ENCODE results near the gene CHRNB4. TPM values are rescaled to one million over a fixed set of nuclear protein-coding genes. Genes with fewer than 3 reads are reported as not detected.

The CHRNB4 gene
- polyA plus RNA-seq, 2 of the 4 experiments (the other 2 are of a cell fraction): 0.53 to 3.2 TPM

DNA sequence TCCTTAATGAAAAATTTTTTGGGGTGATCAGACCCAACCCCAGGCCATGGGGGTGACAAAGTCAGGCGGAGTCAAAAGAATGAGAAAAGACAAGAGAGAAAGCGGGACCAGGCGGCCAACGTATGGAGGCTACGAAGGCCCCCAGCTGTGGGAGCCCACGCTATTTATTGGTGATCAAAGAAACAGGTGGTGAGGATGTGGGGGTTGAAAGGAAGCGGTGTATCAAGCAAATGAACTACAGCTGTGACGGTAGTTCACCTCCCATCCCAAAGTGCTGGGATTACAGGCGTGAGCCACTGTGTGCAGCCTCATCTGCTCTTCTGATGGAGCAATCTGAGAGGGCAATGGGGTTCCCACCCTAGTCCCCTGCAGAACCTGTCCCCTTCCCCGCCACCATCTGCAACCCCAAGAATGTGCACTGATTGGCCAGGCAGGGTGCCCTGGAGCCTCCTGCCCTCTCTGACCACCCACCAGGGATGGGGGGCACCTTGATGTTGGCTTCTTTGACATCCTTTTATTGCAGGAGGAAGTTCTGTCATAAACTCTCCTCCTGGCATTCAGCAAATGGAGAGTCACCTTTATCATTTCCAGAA is 19.1 kb downstream of the CHRNB4 start:
- FAIRE-seq: no peak
- POLR2A ChIA-PET: no interaction called here
- H3K27ac ChIP-seq: no peak overlapping the region

DNA sequence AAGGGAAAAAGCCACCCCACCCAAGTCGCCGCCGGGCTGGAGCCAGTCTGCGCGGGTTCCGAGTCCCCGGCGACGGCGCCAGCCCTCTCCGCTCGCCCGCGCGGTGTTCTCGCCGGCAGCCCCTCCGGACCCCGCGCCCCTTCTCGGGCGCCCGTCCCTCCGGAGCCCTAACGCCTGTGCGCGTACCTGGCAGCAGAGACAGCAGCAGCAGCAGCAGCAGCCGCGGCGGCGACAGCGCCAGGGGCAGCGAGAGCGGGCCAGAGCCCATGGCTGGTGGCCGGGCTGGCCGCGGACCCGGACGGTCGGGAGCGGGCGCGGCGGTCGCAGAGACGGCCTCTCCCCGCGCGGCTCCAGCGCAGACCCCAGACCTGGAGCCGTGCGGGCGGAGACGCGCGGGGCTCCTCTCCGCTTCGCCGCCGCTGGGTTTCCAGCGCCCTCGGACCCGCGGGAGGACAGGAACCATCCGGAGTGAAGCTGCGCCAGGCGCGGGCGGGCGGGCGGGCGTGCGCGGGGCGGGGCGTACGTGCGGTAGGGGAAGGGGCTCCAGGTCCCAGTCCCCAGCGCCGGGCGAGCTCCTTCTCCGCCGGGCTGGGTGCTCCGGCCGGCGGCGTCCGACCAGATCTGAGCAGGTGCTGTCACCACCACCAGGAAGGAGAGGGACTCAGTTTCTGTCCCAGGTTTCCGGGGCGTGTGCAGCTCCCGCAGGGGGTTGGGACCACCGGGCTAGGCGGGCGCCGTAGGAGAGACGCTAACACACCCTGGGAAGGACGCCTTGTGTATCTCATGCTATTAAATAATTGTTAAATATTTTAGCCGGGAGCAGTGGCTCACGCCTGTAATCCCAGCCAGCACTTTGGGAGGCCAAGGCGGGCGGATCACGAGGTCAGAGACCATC is 20.2 kb downstream of the CHRNB4 start, which contains the start of gene CHRNA3:
TSS of gene CHRNA3 (minus strand) at position 470 of the 895 bp plus-strand sequence. CDS start at position 268, 202 bp downstream.
- POLR2A ChIA-PET: interaction anchor here (1.3 kb wide), 1 partner anchor 120 kb away, joined by 4 read pairs; no protein-coding TSS in a partner anchor
- CTCF ChIA-PET: interaction anchor here (0.8 to 19.2 kb wide), 10 partner anchors 15 to 406 kb away, joined by 3 to 256 read pairs (median 5); partner anchors contain the start of gene CHRNB4
- DNase-seq (ENCODE audit: low read depth in 1 of 2, low spot score in 1 of 2): no peak
- peak within 1 kb of the TSS; percentile 51 for H3K4me3 ChIP-seq
- FAIRE-seq: no peak
- peaks cover 14% of the 10 kb centered on the region; the same call in 2 of the 3 replicates for H3K4me1 ChIP-seq
- WGBS (ENCODE audit: missing lambda C conversion rate): 16% methylated on average over 23 of the region's 102 CpGs
- ATAC-seq: peak; percentile 27 to 50; a peak in 5 of 6 replicates
- H3K4me2 ChIP-seq: peak within 1 kb of the TSS; percentile 99
- no peaks in the 10 kb centered on the region for H3K9me3 ChIP-seq
- no peak for TF ChIP-seq BHLHE40 (IDR thresholded peaks at IDR 0.05; ENCODE audit: low read depth, low read length)
- TF ChIP-seq JUN (IDR thresholded peaks at IDR 0.05): 0 out of 5 replicates have a peak, but pooled peaks of 1 of the 2 experiments have one; percentile 16
- H3K27ac ChIP-seq: peak within 1 kb of the TSS in 1 of 2 experiments; percentile 57; a peak in 3 of 6 replicates

More for the DNA sequence above, 19.1 kb downstream of the CHRNB4 start:
- WGBS (ENCODE audit: missing lambda C conversion rate): 86% methylated on average over 10 of the region's 10 CpGs
- no peak overlapping the region for H3K4me3 ChIP-seq
- no peak for TF ChIP-seq NFE2L2 (conservative IDR thresholded peaks at IDR 0.05; ENCODE audit: low read length)
- ATAC-seq (no peak), DNase-seq (ENCODE audit: low read depth in 1 of 2, low spot score in 1 of 2) (no peak)
- no peak overlapping the region for H3K4me2 ChIP-seq
- peaks cover 14% of the 10 kb centered on the region; the same call in 2 of the 3 replicates for H3K4me1 ChIP-seq
- CTCF ChIA-PET: interaction anchor here (1.6 to 19.2 kb wide), 4 partner anchors 14 to 129 kb away, joined by 10 to 256 read pairs (median 126); partner anchors contain the start of gene CHRNB4
- no peaks in the 10 kb centered on the region for H3K9me3 ChIP-seq

DNA sequence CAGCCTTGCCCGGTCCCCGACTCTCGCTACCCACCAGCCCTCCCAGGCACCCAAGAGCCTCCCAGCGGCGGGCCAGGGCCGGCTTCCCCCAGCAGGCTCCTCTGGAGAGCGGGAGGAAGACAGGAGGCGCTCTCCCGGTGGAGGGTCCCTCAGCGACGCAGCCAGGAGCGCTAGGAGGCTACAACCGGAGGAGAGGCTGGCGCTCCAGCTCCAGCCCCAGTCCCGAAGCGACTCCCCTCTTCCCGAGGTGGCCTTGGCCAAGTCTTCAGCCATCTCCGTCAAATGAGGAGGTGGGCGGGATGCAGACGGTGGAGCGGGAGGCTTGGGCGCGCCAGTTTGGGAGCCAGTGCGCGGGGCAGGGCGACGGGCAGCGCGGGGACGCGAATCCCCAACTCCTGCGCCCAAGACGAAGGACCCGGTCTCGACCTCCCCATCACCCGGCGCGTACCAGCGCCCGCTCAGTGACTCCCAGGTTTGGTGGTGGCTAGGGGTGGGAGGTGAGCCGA is 20.9 kb downstream of the CHRNB4 start:
- ATAC-seq (peak; percentile 63 to 87), FAIRE-seq (no peak), DNase-seq (ENCODE audit: low read depth in 1 of 2, low spot score in 1 of 2) (peak; percentile 69 to 70)
- Histone ChIP-seq H3K4me2 (peak overlapping the region; percentile 99), H3K4me3 (peak overlapping the region; percentile 51), H3K27ac (peak overlapping the region in 1 of 2 experiments; percentile 57; a peak in 3 of 6 replicates), H3K4me1 (peaks cover 14% of the 10 kb centered on the region; the same call in 2 of the 3 replicates), H3K9me3 (no peaks in the 10 kb centered on the region)
- ChIA-PET CTCF (interaction anchor here (0.8 to 19.2 kb wide), 16 partner anchors 14 to 407 kb away, joined by 3 to 256 read pairs (median 7); partner anchors contain the start of gene CHRNB4), POLR2A (interaction anchor here (1.3 kb wide), 1 partner anchor 120 kb away, joined by 4 read pairs; no protein-coding TSS in a partner anchor)
- 15% methylated on average over 19 of the region's 41 CpGs for WGBS (ENCODE audit: missing lambda C conversion rate)
- TF ChIP-seq CBX2 (IDR thresholded peaks at IDR 0.05; ENCODE audit: borderline replicate concordance, low read depth) (no peak), ESRRA (IDR thresholded peaks at IDR 0.05; ENCODE audit: borderline replicate concordance, low read length) (no peak), RNF2 (IDR thresholded peaks at IDR 0.05; ENCODE audit: borderline replicate concordance, low read depth) (0 out of 2 replicates have a peak, but pooled peaks have one; percentile 32), TP53 (CRISPR knock-in tag; IDR thresholded peaks at IDR 0.05) (no peak), SMC3 (IDR thresholded peaks at IDR 0.05) (0 out of 3 replicates have a peak, but pooled peaks have one; percentile 9), NFE2L2 (conservative IDR thresholded peaks at IDR 0.05; ENCODE audit: low read length) (no peak), HDAC2 (IDR thresholded peaks at IDR 0.05) (peak; percentile 59; the same call in 1 of the 2 replicates)
- TF ChIP-seq, protein P1, sequence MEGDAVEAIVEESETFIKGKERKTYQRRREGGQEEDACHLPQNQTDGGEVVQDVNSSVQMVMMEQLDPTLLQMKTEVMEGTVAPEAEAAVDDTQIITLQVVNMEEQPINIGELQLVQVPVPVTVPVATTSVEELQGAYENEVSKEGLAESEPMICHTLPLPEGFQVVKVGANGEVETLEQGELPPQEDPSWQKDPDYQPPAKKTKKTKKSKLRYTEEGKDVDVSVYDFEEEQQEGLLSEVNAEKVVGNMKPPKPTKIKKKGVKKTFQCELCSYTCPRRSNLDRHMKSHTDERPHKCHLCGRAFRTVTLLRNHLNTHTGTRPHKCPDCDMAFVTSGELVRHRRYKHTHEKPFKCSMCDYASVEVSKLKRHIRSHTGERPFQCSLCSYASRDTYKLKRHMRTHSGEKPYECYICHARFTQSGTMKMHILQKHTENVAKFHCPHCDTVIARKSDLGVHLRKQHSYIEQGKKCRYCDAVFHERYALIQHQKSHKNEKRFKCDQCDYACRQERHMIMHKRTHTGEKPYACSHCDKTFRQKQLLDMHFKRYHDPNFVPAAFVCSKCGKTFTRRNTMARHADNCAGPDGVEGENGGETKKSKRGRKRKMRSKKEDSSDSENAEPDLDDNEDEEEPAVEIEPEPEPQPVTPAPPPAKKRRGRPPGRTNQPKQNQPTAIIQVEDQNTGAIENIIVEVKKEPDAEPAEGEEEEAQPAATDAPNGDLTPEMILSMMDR (IDR thresholded peaks at IDR 0.05): peak; percentile 59; the same call in 2 of the 3 replicates
